ENCODE results near the gene LCNL1. TPM values are rescaled to one million over a fixed set of nuclear protein-coding genes. Genes with fewer than 3 reads are reported as not detected.

The LCNL1 gene
- total and polyA plus RNA-seq, 2 of the 13 experiments (the other 11 are each of a cell fraction or from before 2014, with no cell fraction given) = not detected

DNA sequence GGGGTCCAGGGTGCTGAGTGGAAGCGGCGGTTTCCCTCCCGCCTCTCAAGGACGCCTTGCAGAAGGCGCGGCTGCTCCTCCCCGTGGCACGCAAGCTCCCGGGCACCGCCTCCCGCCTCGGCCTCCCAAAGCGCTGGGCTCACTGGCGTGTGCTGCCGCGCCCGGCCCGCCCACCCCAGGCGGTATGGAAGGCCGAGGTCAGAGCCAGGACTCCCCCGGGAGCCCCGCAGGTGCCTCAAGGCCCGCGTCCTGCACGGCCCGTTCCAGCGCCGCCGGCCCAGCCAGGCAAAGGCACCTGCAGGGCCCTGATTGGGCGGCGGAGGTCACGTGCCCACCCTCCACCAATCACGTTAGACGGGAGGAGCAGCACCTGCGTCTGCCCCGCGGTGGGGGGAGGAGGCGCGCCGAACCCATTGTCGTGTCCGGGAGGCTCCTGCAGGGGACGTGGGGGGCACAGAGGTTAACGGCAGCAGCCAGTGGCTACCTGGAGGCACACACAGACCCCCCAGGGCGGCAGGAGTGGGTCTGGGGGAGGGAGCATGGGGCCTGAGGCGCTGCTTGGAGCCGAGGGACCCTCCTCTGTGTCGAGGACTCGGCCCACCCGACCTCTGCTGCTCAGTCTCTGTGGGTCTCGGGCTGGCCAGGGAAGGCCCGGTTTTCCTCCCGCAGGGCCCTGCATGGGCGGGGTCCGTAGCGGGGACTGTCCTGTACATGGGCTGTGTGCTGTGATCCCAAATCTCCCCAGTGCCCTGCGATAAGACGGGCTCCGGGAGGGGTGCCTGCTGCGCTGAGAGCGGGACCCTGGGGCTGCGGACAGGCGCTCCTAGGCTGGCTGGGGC lies 32.8 kb upstream of the LCNL1 start (continued):
- no peak for TF ChIP-seq ZNF841 (CRISPR knock-in tag; IDR thresholded peaks at IDR 0.05; ENCODE audit: borderline replicate concordance)
- no peak for TF ChIP-seq ZBTB26 (CRISPR knock-in tag; IDR thresholded peaks at IDR 0.05; ENCODE audit: borderline replicate concordance)
- TF ChIP-seq SRY (CRISPR knock-in tag; IDR thresholded peaks at IDR 0.05) = no peak; the same call in 1 of the 2 replicates
- no peak for TF ChIP-seq TRIM24 (CRISPR knock-in tag; IDR thresholded peaks at IDR 0.05)
- TF ChIP-seq ZBTB34 (CRISPR knock-in tag; IDR thresholded peaks at IDR 0.05) = no peak
- TF ChIP-seq, protein P1, sequence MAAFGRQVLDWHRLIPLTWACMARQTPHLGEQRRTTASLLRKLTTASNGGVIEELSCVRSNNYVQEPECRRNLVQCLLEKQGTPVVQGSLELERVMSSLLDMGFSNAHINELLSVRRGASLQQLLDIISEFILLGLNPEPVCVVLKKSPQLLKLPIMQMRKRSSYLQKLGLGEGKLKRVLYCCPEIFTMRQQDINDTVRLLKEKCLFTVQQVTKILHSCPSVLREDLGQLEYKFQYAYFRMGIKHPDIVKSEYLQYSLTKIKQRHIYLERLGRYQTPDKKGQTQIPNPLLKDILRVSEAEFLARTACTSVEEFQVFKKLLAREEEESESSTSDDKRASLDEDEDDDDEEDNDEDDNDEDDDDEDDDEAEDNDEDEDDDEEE (CRISPR knock-in tag; IDR thresholded peaks at IDR 0.05) = no peak
- TF ChIP-seq, protein P2, sequence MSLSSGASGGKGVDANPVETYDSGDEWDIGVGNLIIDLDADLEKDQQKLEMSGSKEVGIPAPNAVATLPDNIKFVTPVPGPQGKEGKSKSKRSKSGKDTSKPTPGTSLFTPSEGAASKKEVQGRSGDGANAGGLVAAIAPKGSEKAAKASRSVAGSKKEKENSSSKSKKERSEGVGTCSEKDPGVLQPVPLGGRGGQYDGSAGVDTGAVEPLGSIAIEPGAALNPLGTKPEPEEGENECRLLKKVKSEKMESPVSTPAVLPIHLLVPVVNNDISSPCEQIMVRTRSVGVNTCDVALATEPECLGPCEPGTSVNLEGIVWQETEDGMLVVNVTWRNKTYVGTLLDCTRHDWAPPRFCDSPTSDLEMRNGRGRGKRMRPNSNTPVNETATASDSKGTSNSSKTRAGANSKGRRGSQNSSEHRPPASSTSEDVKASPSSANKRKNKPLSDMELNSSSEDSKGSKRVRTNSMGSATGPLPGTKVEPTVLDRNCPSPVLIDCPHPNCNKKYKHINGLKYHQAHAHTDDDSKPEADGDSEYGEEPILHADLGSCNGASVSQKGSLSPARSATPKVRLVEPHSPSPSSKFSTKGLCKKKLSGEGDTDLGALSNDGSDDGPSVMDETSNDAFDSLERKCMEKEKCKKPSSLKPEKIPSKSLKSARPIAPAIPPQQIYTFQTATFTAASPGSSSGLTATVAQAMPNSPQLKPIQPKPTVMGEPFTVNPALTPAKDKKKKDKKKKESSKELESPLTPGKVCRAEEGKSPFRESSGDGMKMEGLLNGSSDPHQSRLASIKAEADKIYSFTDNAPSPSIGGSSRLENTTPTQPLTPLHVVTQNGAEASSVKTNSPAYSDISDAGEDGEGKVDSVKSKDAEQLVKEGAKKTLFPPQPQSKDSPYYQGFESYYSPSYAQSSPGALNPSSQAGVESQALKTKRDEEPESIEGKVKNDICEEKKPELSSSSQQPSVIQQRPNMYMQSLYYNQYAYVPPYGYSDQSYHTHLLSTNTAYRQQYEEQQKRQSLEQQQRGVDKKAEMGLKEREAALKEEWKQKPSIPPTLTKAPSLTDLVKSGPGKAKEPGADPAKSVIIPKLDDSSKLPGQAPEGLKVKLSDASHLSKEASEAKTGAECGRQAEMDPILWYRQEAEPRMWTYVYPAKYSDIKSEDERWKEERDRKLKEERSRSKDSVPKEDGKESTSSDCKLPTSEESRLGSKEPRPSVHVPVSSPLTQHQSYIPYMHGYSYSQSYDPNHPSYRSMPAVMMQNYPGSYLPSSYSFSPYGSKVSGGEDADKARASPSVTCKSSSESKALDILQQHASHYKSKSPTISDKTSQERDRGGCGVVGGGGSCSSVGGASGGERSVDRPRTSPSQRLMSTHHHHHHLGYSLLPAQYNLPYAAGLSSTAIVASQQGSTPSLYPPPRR (CRISPR knock-in tag; IDR thresholded peaks at IDR 0.05; ENCODE audit: borderline replicate concordance) = 0 out of 2 replicates have a peak, but pooled peaks have one; percentile 38
- 0 out of 2 replicates have a peak, but pooled peaks have one; percentile 14 for TF ChIP-seq TBP (CRISPR knock-in tag; IDR thresholded peaks at IDR 0.05)
- TF ChIP-seq, protein P3, sequence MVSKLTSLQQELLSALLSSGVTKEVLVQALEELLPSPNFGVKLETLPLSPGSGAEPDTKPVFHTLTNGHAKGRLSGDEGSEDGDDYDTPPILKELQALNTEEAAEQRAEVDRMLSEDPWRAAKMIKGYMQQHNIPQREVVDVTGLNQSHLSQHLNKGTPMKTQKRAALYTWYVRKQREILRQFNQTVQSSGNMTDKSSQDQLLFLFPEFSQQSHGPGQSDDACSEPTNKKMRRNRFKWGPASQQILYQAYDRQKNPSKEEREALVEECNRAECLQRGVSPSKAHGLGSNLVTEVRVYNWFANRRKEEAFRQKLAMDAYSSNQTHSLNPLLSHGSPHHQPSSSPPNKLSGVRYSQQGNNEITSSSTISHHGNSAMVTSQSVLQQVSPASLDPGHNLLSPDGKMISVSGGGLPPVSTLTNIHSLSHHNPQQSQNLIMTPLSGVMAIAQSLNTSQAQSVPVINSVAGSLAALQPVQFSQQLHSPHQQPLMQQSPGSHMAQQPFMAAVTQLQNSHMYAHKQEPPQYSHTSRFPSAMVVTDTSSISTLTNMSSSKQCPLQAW (CRISPR knock-in tag; IDR thresholded peaks at IDR 0.05) = no peak; the same call in 1 of the 2 replicates
- no peak for TF ChIP-seq ZNF567 (CRISPR knock-in tag; IDR thresholded peaks at IDR 0.05; ENCODE audit: borderline replicate concordance)
- 0 out of 2 replicates have a peak, but pooled peaks have one; percentile 11 for TF ChIP-seq E2F2 (CRISPR knock-in tag; IDR thresholded peaks at IDR 0.05; ENCODE audit: borderline replicate concordance)
- no peak for TF ChIP-seq TCF7L2 (IDR thresholded peaks at IDR 0.05; ENCODE audit: low read depth, low read length)
- TF ChIP-seq JARID2 (CRISPR knock-in tag; IDR thresholded peaks at IDR 0.05; ENCODE audit: insufficient replicate concordance) = no peak
- TF ChIP-seq AKAP8 (CRISPR knock-in tag; IDR thresholded peaks at IDR 0.05) = no peak; the same call in 1 of the 2 replicates
- TF ChIP-seq SRSF1 (optimal IDR thresholded peaks at IDR 0.05; ENCODE audit: low read depth, low read length) = peak; percentile 65
- TF ChIP-seq RFXANK (CRISPR knock-in tag; IDR thresholded peaks at IDR 0.05) = no peak
